Activated gamma-delta T cell (primary cell): ENCODE results near the gene TMEM87B.

Experiments
- DNase-seq: peaks from one replicate; lab custom pipeline; 2025; lab: John Stamatoyannopoulos, UW

TMEM87B gene

GRCh38 chr2:112166806-112167499 is 111.9 kb downstream of the TMEM87B start:
- DNase-seq = no peak

DNA sequence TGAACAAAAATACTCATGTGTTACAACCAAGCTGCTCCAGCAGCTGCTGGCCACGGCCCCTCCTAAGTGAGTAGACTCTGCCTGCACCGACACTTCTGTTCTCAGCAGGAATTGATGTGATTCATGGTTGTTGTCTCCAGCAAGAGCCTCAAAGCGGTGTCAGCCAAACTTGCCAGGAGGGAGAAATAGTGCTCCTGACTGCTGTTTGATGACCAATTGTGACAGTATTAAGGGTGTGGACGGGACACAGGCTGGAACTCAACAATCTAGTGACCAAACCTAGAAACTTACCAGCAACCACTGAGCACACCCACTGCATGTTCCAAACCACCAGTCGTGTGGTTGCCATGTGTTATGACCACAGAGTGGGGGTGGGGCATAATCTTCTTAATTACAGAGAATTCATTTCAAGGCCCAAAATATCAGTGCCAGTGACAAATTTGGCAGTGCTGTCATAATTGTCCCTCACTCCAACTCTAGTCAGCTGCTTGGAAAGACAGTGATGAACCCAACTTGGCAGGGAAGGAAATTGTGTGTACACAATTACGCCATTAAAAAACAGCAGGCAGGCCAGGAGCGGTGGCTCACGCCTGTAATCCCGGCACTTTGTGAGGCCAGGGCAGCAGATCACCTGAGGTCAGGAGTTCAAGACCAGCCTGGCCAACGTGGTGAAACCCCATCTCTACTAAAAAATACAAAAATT is 113.5 kb downstream of the TMEM87B start:
- DNase-seq = no peak
